Lung microvascular endothelial cell (primary cell): ENCODE data around the gene STMN1. TPM values are rescaled to one million over a fixed set of nuclear protein-coding genes. Genes with fewer than 3 reads are reported as not detected.
A peak's percentile ranks its signal among the peaks of the same experiment; 100 is the strongest.

Source experiments
- DNase-seq, 2 donors: peaks; one replicate each; pipeline versions ENCODE4 v3.0.0 to v3.0.0-alpha.2; 2010; ENCODE audit warnings: low read depth in 2 of 2
- total RNA-seq: library from RNA; depleted of rRNA; stranded (reverse); fragments of >200 nt; gene quantifications from 2 replicates; pipeline ENCODE4 v1.2.1, GENCODE V29; 2014

Gene STMN1
- total RNA-seq, 1 donor from 2014 or later, result 212 TPM

- no peak for DNase-seq
These were observed 35.0 kb downstream of the STMN1 start for GRCh38 chr1:25871086-25871703.

- no peak for DNase-seq
These were observed 35.6 kb downstream of the STMN1 start for GRCh38 chr1:25870614-25871013.

GRCh38 chr1:25869909-25870606 is 36.2 kb downstream of the STMN1 start:
- peak in 1 of 2 donors; percentile 56 for DNase-seq

- DNase-seq, result no peak
These were observed 38.8 kb downstream of the STMN1 start for GRCh38 chr1:25867210-25867991.

GRCh38 chr1:25866288-25866687 is 39.9 kb downstream of the STMN1 start:
- DNase-seq, result peak in 1 of 2 donors; percentile 40

- no peak for DNase-seq
These were observed 41.8 kb downstream of the STMN1 start for GRCh38 chr1:25864434-25864833.

- no peak for DNase-seq
These were observed 42.5 kb downstream of the STMN1 start for GRCh38 chr1:25863486-25864262.

- no peak for DNase-seq
These were observed 43.3 kb downstream of the STMN1 start for GRCh38 chr1:25862785-25863485.

- peak in 1 of 2 donors; percentile 88 for DNase-seq
These were observed 44.6 kb downstream of the STMN1 start for GRCh38 chr1:25861316-25862286.

- DNase-seq, result peak; percentile 83 to 85
These were observed 47.1 kb downstream of the STMN1 start, which contains the start of gene AUNIP for GRCh38 chr1:25858906-25859789. Gene AUNIP (minus strand): TSS chr1:25859457. CDS start chr1:25859357, 100 bp downstream.

- no peak for DNase-seq
These were observed 47.7 kb downstream of the STMN1 start for GRCh38 chr1:25858494-25858893.

GRCh38 chr1:25856856-25857255 is 49.4 kb downstream of the STMN1 start:
- DNase-seq, result no peak

GRCh38 chr1:25854554-25854953 is 51.7 kb downstream of the STMN1 start:
- DNase-seq, result no peak

Other genes with a start within 250 kb of the STMN1 start
- 21.8 and 27.8 TPM in 2 replicates for gene SELENON, start 106.2 kb downstream of the STMN1 start, total RNA-seq
- 21.6 and 30.6 TPM in 2 replicates for gene MTFR1L, start 86.5 kb downstream of the STMN1 start, total RNA-seq
- gene AUNIP, start 47.0 kb downstream of the STMN1 start, total RNA-seq, result 0.60 and 2.0 TPM in 2 replicates
- gene PAQR7, start 30.7 kb downstream of the STMN1 start, total RNA-seq, result 8.3 and 18.7 TPM in 2 replicates
- 9.2 and 32.7 TPM in 2 replicates for gene PAFAH2, start 91.6 kb upstream of the STMN1 start, total RNA-seq
- under 0.01 TPM in 2 replicates for gene EXTL1, start 115.4 kb upstream of the STMN1 start, total RNA-seq
- not detected in 2 replicates for gene SLC30A2, start 139.7 kb upstream of the STMN1 start, total RNA-seq
- gene TRIM63, start 161.2 kb upstream of the STMN1 start, total RNA-seq, result under 0.01 TPM in 1 of 2 replicates, not detected in the other
- 3.7 and 4.2 TPM in 2 replicates for gene PDIK1L, start 205.4 kb upstream of the STMN1 start, total RNA-seq